ENCODE measurements around the gene FEM1B.
A peak's percentile ranks its signal among the peaks of the same experiment; 100 is the strongest.

The FEM1B gene

GRCh38 chr15:68272721-68273271, 4.7 kb upstream of the FEM1B start (continued):
- TF ChIP-seq ZNF529 (tag by site-specific recombination; IDR thresholded peaks at IDR 0.05; ENCODE audit: insufficient replicate concordance) = no peak
- TF ChIP-seq ZNF335 (tag by site-specific recombination; conservative IDR thresholded peaks at IDR 0.05) = no peak
- TF ChIP-seq, protein P1, sequence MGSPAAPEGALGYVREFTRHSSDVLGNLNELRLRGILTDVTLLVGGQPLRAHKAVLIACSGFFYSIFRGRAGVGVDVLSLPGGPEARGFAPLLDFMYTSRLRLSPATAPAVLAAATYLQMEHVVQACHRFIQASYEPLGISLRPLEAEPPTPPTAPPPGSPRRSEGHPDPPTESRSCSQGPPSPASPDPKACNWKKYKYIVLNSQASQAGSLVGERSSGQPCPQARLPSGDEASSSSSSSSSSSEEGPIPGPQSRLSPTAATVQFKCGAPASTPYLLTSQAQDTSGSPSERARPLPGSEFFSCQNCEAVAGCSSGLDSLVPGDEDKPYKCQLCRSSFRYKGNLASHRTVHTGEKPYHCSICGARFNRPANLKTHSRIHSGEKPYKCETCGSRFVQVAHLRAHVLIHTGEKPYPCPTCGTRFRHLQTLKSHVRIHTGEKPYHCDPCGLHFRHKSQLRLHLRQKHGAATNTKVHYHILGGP (tag by site-specific recombination; IDR thresholded peaks at IDR 0.05) = no peak
- no peak for TF ChIP-seq ZNF114 (tag by site-specific recombination; IDR thresholded peaks at IDR 0.05)
- TF ChIP-seq ZNF777 (tag by site-specific recombination; IDR thresholded peaks at IDR 0.05; ENCODE audit: borderline replicate concordance) = no peak

- no peak for TF ChIP-seq BCL11A (tag by site-specific recombination; IDR thresholded peaks at IDR 0.05; ENCODE audit: low read depth)
- TF ChIP-seq ZFHX2 (tag by site-specific recombination; conservative IDR thresholded peaks at IDR 0.05) = peak; percentile 96
- peak; percentile 61 for TF ChIP-seq PRDM1 (tag by site-specific recombination; IDR thresholded peaks at IDR 0.05)
- TF ChIP-seq, protein P2, sequence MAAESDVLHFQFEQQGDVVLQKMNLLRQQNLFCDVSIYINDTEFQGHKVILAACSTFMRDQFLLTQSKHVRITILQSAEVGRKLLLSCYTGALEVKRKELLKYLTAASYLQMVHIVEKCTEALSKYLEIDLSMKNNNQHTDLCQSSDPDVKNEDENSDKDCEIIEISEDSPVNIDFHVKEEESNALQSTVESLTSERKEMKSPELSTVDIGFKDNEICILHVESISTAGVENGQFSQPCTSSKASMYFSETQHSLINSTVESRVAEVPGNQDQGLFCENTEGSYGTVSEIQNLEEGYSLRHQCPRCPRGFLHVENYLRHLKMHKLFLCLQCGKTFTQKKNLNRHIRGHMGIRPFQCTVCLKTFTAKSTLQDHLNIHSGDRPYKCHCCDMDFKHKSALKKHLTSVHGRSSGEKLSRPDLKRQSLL (tag by site-specific recombination; IDR thresholded peaks at IDR 0.05) = no peak
- peak; percentile 96 for TF ChIP-seq EGR2 (tag by site-specific recombination; IDR thresholded peaks at IDR 0.05; ENCODE audit: low read depth)
- TF ChIP-seq ZNF658 (tag by site-specific recombination; IDR thresholded peaks at IDR 0.05) = no peak
- TF ChIP-seq ZNF670 (tag by site-specific recombination; IDR thresholded peaks at IDR 0.05; ENCODE audit: low read depth) = no peak
- TF ChIP-seq ZNF132 (tag by site-specific recombination; IDR thresholded peaks at IDR 0.05; ENCODE audit: borderline replicate concordance) = no peak
- no peak for TF ChIP-seq ZNF544 (tag by site-specific recombination; IDR thresholded peaks at IDR 0.05)
- Histone ChIP-seq H3K36me3 (ENCODE audit: control insufficient read depth in 2 of 2, insufficient read depth in 1 of 2, low read length in 2 of 2) (peaks cover 0 to 4% of the 10 kb centered on the region in 2 experiments; a peak in 1 of 3 replicates), H3K4me1 (ENCODE audit: control insufficient read depth, insufficient read depth, low read length) (peaks cover 11% of the 10 kb centered on the region), H3K27ac (ENCODE audit: extremely low read depth, low read depth, low read length) (no peak overlapping the region), H3K4me3 (ENCODE audit: low read depth, low read length) (no peak overlapping the region), H3K9me3 (ENCODE audit: control insufficient read depth, insufficient read depth, low read depth, low read length) (no peaks in the 10 kb centered on the region)
- ChIA-PET CTCF (interaction anchor here (0.6 to 3.8 kb wide), 4 partner anchors 21 to 438 kb away, joined by 3 to 21 read pairs (median 12); no protein-coding TSS in a partner anchor), POLR2A (no interaction called here)
Measured at GRCh38 chr15:68274201-68274848, 3.2 kb upstream of the FEM1B start.

DNA sequence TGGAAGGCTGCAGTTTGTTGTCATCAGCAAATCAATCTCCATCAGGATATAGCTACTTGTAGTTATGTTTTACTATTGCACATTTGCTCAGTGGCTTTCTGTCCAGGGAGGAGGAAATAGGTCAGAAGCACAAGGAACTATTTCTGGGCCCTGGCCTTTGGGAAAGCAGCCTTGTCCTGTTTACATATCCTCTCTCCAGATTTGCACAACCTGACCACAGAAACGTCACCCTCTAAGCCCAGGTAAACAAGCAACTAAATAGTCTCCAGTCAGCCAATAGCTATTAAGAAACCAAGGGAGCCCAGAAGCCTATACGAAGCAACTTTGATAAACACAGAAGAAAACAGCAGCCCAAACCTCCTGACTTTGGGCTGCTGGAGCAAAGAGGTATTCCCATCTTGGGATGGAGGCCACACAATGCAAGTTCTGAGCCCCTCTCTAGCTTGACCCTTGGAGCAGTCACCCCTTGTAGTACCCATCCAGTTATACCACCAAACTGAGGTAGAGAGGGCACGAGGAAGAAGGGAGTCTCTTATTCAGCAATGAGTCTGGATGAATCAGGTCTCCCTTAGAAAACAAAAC, 2.3 kb upstream of the FEM1B start:
- peaks cover 0 to 7% of the 10 kb centered on the region in 2 experiments; a peak in 1 of 3 replicates for H3K36me3 ChIP-seq (ENCODE audit: control insufficient read depth in 2 of 2, insufficient read depth in 1 of 2, low read length in 2 of 2)
- TF ChIP-seq OSR2 (tag by site-specific recombination; IDR thresholded peaks at IDR 0.05) = 0 out of 2 replicates have a peak, but pooled peaks have one; percentile 15
- TF ChIP-seq KLF8 (tag by site-specific recombination; IDR thresholded peaks at IDR 0.05) = 0 out of 2 replicates have a peak, but pooled peaks have one; percentile 20
- TF ChIP-seq GLI2 (tag by site-specific recombination; IDR thresholded peaks at IDR 0.05; ENCODE audit: borderline replicate concordance, low read depth) = no peak
- CTCF ChIA-PET = interaction anchor here (0.7 to 3.8 kb wide), 4 partner anchors 22 to 275 kb away, joined by 3 to 19 read pairs (median 6); no protein-coding TSS in a partner anchor
- H3K9me3 ChIP-seq (ENCODE audit: control insufficient read depth, insufficient read depth, low read depth, low read length) = no peaks in the 10 kb centered on the region
- H3K4me1 ChIP-seq (ENCODE audit: control insufficient read depth, insufficient read depth, low read length) = peaks cover 14% of the 10 kb centered on the region
- H3K4me3 ChIP-seq (ENCODE audit: low read depth, low read length) = no peak overlapping the region
- POLR2A ChIA-PET = no interaction called here
- no peak overlapping the region for H3K27ac ChIP-seq (ENCODE audit: extremely low read depth, low read depth, low read length)
